Bronchial epithelial cell (primary cell): ENCODE results near the gene DLEC1. TPM values are rescaled to one million over a fixed set of nuclear protein-coding genes. Genes with fewer than 3 reads are reported as not detected.

Experiments used
- DNase-seq: peaks from one replicate; pipeline ENCODE4 v3.0.0-alpha.2; 2010; ENCODE audit warnings: low read depth
- FAIRE-seq: peaks from 2 replicates; lab custom pipeline; 2011; peaks lifted over from hg19 to GRCh38; lab: Jason Lieb, UNC
- H3K27me3 ChIP-seq: 2 replicates; pipeline ENCODE4 v1.5.1; 2011; ENCODE audit warnings: low read length; ENCODE audit not compliant: control insufficient read depth, insufficient read depth
- H3K36me3 ChIP-seq: 2 replicates; pipeline ENCODE4 v1.5.1; 2011; ENCODE audit warnings: low read length; ENCODE audit not compliant: control insufficient read depth, insufficient read depth
- H3K4me3 ChIP-seq: 2 replicates; pipeline ENCODE4 v1.5.1; 2011; ENCODE audit warnings: mild to moderate bottlenecking, low read depth, low read length, control low read depth
- CTCF ChIP-seq: IDR thresholded peaks from 2 replicates; pipeline ENCODE4 v1.5.1; 2011; ENCODE audit warnings: mild to moderate bottlenecking, moderate library complexity, low read length, control low read depth, inconsistent platforms; ENCODE audit not compliant: insufficient read depth, severe bottlenecking
- total RNA-seq: library from RNA; depleted of rRNA; stranded (reverse); fragments of >200 nt; gene quantifications from 2 replicates; pipeline ENCODE4 v1.2.1, GENCODE V29; 2014

Gene DLEC1
- total RNA-seq, 1 donor from 2014 or later = 0.26 TPM

- no peak for TF ChIP-seq CTCF
- no peak for FAIRE-seq
- Histone ChIP-seq H3K27me3 (no peaks in the 10 kb centered on the region), H3K36me3 (peaks cover 18% of the 10 kb centered on the region), H3K4me3 (no peak overlapping the region)
- no peak for DNase-seq
Observed at GRCh38 chr3:37994639-37994972, 44.4 kb upstream of the DLEC1 start.

- peak; percentile 13 for FAIRE-seq
- no peaks in the 10 kb centered on the region for H3K27me3 ChIP-seq
- TF ChIP-seq CTCF = no peak
- H3K4me3 ChIP-seq = no peak overlapping the region
- no peak for DNase-seq
- H3K36me3 ChIP-seq = peaks cover 27% of the 10 kb centered on the region
Observed at GRCh38 chr3:37995652-37996641, 43.1 kb upstream of the DLEC1 start.

- H3K27me3 ChIP-seq = no peaks in the 10 kb centered on the region
- DNase-seq = peak; percentile 82
- FAIRE-seq = peak; percentile 100
- no peak overlapping the region for H3K4me3 ChIP-seq
- TF ChIP-seq CTCF = peak; percentile 89
- H3K36me3 ChIP-seq = peaks cover 34% of the 10 kb centered on the region
Observed at GRCh38 chr3:37996785-37997301, 42.2 kb upstream of the DLEC1 start.

GRCh38 chr3:37997342-37997741 lies 41.7 kb upstream of the DLEC1 start:
- no peak overlapping the region for H3K4me3 ChIP-seq
- peaks cover 37% of the 10 kb centered on the region for H3K36me3 ChIP-seq
- FAIRE-seq (no peak), DNase-seq (no peak)
- TF ChIP-seq CTCF = no peak
- no peaks in the 10 kb centered on the region for H3K27me3 ChIP-seq

- FAIRE-seq (no peak), DNase-seq (no peak)
- peaks cover 40% of the 10 kb centered on the region for H3K36me3 ChIP-seq
- H3K27me3 ChIP-seq = no peaks in the 10 kb centered on the region
- TF ChIP-seq CTCF = no peak
- H3K4me3 ChIP-seq = no peak overlapping the region
Observed at GRCh38 chr3:37997791-37998370, 41.1 kb upstream of the DLEC1 start.
